Measurements from ENCODE around the gene CRYBA2.

The CRYBA2 gene

DNA sequence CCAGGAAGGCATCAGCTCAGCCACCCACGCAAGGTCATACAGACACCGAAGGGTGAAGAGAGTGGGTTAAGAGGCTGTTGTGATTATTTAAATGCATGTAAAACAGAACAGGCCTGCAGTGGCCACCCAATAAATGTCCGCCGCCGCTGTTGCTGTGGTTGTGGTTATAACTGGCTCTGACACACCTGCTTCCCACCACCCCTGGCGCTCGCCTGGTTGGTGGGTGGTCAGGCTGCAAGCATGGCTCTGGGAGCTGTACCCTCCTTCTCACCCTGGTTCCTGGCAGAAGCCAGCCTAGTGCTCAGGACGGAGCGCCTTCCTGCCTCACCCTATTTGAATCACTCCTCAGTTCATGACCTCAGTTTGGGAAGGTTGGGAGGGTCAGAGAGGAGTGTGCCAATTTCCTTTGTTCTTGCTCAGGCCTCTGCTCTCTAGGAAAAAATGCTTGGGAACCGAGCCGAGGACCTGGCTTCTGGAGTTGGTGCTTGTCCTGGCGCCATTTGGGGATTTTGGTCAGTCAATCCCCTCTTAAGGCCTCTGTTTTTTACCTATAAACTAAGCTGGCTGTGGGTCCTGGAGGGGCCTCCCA lies 5.3 kb upstream of the CRYBA2 start:
- DNase-seq, result no peak

DNA sequence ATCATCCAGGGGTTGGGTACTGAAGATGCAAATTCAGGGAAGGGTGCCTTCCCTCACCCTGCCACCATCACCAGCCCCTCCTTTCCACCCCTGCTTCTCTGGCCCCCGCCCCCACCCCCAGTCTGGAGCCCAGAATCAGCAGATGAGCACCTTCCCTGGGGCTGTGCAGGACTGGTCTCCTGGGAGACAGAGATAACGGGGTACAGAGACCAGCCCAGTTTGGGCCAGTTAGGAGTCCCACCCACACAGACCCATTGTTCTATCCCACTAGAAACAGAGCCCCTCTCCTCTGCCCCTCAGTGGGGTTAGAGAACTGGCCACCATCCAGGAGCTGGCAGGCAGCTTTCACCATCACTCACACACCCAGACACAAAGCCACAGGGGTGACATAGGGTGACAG lies 4.5 kb upstream of the CRYBA2 start:
- DNase-seq, result peak; percentile 88

DNA sequence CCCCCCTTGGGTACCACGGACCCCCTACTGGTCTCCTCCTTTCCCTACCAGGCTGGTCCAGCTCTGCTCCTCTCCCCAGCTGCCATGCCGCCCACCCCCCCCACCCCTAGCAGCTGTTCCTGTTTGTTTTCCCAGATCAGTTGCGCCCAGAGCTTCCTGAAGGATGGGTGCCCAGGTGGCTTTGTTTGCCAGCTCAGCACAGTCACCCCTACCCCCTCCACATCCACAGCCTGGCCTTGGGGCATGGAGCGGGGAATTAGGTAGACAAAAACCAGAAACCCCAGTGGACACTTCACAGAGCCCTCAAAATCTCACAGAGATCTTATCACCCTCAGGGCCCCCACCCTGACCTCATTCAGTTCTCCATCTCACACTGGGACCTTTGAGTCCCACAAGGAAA lies 3.7 kb upstream of the CRYBA2 start:
- DNase-seq, result peak; percentile 88

DNA sequence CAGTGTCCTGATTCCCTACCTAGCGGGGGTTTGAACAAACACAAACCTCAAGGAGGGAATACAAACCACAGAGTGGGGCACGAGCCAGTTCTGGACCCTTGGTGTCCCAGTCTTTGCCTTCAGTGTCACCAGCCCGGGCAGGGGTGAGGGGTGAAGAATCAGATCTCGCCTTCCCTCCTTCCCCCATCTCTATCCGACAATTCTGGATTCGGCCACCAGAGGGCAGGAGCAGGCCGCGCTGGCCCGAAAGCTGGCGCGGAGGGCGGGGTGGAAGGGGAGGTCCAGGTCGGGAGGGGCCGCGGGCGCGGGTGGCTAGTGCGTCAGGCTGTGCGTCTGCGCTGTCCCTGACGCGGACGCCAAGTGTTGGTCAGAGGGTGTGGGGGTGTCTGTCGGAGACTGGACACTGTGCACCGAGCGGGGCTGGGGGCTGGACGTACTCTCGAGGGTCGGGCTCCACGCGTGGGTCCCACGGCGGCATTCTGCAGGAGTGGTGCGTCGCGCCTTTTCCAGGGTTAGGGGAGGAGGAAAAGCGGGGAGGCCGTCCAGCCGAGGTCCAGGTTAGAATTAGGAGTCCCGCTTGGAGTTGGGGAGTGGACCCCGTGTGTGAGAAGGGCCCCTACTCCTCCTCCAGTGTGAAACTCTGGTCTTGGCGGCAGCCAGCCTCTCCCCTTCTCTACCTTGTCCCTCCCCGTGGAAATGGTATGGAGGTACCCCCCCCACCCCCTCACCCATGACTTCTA lies 2.9 kb upstream of the CRYBA2 start:
- DNase-seq, result peak; percentile 85

DNA sequence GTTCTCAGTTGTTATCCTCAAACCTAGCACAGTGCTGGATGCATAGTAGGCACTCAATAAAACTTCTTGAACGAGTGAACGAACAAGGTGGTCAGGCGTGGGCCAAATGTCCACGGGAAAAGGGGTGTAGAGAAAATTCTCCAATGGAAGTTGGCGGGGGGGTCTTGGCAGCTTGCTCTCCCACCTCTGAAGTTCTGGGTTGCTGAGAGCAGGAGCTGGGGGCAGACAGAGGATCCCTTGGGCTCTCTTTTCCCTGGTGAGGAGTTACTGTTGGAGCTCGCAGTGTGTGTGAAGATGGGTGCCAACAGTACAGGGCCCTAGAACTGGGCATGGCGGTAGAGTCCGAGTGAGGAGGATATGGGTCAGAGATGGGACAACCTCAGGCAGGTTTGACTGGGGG lies 2.3 kb upstream of the CRYBA2 start:
- no peak for DNase-seq

DNA sequence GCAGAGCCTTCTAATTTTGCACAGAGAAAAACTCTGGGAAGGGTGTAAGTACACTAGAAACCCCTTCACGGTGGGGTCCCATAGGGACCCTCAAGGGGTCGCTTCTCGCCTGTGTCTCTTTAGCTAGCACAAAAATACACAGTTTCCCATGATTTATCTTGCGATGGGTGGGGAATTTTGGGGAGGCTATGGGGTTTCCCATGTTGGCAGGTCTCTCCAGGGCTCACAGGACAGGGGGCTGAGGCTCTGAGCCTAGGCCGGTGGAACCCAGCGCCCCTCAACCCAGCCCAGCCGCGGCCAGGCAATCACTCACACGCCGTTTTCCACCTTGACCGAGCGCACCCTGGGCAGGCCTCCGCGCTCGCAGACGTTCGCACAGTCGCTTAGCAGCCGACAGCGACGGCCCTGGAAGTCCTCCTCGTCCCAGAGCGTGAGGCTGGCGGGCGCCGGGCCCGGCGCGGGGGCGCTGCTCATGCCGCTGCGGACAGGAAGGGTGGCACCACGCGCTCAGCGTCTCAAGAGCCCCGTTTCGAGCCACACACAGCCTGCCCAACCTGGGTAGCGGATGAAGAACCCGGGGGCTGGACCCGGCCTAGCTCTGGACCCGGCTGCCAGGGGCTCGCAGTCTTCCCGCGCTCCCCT lies 398 bp downstream of the CRYBA2 start:
- DNase-seq, result no peak

DNA sequence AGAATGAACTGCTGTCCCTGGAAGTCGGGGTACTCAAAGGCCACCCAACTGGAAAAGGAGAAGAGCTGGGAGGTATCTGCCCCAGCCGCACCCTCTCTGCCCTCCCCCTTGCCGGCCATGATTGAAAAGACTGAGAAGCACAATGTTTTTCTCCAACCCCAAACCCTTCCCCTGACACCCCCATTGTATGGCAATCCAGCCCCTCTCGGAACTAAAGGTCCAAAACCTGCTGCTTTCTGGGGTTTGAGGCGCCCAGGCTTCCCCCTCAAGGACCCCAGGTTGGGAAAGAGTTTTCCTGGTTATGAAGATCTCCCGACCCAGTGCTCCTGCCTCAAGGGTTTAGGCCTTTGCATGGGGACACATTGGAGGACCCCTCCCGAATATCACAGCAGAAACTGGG lies 1.0 kb downstream of the CRYBA2 start:
- no peak for DNase-seq

DNA sequence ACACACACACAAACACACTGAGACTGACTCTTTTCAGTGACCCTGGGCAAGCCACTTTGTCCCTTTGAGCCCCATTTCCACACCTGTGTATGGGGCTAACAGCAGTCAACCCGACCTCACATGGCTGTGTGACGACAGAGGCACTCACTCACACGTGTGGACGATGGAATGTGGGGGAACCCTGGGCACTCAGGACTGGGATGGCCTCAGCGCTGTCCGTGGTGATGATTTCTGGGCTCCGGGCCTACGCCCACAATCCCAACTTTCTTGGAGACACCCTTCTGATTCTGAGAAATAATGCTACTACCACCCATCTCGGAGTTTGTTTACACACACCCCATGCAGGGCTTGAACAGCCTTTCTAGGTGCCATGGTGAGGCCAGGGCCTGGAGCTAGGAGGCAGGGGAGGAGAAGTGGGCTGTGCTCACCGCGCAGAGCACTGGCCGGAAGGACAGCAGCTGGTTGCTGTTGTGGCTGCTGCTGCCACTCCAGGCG lies 1.5 kb downstream of the CRYBA2 start:
- DNase-seq, result no peak

DNA sequence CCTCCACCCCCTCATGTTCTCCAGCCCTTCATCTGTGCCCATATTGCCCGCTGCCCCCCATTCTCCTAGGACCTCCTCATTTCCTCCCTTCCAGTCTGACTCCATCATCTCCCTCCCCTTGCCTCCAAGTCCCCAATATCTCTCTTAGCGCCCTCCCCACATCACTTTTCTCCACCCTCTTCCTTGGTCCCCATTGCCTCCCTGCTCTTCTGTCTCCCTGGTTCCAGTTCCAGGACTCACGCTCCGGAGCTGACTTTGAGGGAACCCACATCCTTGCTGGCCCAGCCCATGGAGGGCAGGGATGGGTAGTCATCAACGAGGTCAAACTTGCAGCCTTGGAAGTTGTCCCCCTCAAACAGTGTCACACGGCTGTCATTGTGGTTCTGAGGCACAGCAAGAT lies 2.6 kb downstream of the CRYBA2 start:
- DNase-seq, result no peak

DNA sequence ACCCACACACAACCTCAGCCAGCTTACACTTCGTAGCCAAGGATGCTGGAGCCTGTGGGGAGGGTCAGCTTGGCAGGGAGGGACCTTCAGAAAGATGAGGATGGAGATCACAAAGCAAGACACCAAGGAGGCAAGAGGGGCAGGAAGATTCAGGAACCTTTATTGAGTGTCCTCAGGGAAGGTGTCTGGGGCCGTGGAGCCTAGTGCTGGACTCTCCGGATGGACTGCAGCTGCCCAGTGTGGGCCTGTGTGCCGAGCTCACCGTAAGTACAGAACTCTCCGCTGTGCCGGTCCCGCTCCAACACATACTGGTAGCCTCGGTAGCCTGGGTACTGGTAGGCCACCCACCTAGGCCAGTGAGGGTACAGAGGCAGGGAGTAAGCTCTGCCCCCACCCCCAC lies 3.2 kb downstream of the CRYBA2 start:
- no peak for DNase-seq

DNA sequence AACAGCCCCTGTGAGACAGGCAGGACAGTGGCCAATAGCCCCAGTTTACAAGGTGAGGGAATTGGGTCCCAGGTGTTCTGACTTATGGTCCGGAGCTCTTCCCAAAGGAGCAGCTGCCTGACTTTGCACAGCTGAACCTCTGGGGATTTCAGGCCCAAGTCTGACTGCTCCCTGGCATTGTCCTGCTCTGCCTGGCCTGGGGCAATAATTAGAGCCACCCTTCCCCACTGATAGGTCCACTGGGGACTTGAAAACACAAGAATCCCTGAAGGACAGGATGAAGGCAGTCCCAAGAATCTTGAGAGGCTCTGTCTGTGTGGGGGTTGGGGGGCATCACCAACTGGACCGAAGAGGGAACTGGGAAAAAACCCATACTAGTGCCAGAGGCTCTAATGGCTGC lies 4.6 kb downstream of the CRYBA2 start:
- DNase-seq, result no peak

DNA sequence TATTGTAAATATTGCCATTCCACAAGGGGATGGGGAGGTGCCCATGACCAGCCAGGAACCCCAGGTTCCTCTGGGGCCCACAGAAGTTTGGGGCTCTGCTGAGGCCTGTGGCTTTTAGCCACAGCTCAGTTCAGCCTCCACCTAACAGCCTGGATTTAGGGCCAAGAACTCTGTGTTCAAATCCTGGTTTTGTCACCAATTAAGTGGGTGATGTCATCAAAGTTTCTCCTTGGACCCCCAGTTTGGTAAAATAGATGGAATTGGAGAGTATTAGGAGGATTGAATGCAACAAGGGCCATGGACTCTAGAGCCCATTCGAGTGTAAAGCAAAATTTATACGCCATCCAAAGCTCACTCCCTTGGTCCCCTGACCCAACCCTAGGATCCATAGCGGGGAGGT lies 5.1 kb downstream of the CRYBA2 start:
- no peak for DNase-seq

DNA sequence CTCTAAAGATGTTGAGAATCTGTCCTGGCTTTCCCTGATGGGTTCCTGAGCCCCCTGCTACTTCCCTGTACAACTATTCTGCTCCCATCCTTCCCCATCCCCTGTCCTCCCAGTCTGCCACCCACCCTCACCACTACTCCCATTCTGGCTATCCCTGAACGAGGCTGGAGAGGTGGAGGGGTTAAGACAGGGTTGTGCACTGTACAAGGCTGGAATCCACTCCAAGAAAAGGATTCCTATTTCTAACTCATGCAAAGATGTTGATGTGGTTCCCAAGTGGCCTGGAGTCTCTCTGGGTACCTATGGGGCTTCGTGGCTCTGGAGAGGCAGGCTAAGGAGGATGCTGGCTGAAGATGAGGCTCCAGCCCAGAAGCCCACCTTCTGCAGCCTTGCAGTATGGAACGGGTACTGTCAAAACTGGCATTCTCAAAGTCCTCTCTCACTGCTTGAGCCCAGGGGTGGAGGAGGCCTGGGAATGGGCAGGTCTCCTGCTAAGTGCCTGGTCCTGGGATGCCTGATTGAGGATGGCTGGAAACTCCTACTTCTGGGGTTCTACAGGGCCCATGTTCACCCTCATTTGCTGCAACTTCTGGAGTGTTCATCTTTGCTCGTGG lies 7.0 kb downstream of the CRYBA2 start:
- no peak for DNase-seq

DNA sequence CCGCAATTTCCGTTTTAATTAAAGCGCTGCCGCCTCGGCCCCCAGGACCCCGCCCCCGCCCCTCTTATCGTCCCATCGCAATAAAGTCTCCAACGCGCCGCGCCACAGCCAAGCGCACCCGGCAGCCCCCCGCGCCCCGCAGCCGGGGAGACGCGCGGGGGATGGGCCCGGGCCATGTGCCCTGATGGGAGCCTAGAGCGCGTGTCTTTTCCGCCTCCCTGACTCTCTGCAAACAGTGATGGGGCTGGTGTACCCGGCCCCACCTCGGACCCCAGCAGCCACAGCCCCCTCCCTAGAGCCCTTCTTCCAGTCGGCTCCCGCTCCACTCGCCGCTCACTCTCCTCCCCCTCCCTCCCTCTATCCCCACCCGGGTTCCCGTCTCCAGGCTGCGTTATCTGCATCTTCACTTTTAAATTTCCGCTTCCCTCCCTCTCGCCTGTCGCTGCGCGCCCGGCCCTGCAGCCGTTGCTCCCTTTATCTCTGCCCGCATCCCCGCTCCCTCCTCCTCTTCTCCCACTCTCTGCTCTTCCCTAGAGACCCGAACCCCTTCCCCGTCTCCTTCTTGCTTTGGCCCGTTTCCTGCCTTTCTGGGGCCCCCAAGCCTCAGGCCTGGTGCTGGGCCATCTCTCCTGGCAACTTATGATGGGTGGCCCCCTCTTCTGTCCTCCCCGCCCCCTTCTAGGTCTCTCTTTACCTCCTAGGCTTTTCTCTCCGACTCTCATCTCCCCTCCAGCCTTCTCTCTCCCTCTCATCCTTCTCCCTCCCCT lies 7.7 kb downstream of the CRYBA2 start:
- DNase-seq, result no peak

DNA sequence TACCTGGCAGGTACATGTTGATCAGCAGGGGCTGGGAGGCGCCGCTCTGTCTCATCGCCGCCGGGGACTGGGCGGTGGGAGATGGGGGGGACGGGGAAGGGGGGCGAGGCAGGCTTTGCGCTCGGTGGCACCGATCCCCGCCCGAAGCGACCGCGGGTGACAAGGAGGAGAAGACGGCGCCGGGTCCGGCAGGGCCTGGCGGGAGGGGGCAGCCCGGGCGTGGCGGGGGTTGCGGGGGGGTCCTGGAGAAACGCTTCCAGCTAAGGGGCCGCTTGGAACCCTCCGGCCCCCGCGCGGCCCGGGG lies 8.2 kb downstream of the CRYBA2 start, which contains the start of gene FEV:
Gene FEV (minus strand): TSS at position 164 of the 304 bp plus-strand sequence. CDS start 109 bp downstream, at position 55.
- DNase-seq, result no peak

DNA sequence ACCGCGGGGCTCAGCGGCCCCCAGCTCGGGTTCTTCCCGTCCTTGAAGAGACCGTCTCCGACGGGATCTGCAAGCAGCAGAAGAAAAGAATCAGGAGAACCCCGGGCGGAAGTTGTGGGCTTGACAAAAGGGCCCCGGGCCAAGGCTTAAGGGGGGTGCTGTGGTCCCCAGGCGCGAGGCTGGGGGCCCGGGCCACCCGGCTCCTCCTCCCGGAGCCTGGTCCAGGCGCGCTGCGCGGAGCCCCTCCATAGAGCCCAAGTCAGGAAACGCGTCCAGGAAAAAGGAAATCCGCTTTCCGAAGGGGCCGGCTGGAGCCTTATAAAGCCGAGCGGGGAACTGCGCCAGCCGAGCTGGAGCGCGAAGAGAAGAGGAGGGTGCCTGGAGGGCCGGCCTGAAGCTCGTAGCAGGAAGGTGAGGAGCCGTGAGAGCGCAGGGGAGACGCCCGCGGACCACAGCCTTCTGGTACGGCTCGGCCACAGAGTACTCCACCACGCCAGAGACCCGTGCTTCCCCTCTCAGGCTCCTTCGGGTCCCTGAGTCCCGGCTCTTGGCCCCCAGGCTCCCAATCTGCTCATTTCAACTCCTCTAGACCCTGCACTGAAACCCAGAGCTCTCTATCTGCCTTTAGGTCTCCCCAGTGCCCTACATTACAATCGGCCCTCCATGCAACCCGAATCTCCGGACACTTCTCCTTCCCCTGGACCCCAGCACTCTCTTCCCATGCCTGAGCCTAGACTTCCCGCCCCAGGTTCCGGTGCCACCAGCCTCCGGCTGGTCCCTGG lies 8.8 kb downstream of the CRYBA2 start:
- DNase-seq, result no peak

DNA sequence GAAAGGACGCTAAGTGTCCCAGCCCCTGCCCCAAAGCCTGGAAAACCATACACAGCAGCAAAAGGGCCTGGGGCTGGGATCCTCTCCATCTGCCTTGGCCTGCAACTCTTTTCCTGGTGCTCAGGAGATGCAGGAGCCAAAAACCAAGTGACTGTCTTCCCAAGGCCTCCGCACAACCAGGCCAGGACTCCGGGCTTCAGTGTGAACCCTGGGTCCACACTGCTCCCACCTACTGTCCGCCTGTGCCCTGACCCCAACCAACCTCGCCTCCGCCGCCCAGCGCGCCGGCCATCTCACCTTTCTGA lies 9.3 kb downstream of the CRYBA2 start:
- no peak for DNase-seq

DNA sequence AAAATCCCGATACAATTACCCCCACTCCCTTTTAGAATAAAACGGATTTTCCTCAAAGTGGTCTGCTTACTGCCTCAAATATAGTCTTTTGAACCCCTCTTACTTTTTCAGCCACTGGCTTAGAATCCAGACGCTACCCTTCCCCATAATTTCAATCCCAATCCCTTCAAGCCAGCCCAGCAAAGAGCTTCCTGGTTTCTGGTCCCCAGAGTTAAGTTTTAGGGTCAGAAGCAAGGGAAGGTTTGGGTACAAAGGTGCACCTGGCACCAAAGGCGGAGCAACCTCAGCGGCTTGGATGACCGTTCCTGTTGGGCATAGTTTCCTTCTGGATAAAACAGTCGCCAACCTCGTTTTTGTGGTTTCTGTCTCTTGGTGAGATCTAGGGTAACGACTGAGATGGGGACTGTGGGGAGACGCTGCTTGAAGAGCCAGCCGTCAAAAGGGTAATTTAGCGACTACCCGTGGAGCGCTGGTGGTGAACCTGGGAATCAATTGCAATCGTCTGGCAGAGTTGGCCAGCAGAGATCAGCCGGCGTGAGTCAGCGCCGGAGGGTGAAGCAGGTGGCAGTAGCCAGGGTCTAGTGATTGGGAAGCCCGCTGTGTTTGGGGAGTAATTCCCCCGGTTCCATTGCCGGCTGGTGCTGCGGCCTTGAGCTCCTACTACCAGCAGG lies 9.8 kb downstream of the CRYBA2 start:
- DNase-seq, result no peak

DNA sequence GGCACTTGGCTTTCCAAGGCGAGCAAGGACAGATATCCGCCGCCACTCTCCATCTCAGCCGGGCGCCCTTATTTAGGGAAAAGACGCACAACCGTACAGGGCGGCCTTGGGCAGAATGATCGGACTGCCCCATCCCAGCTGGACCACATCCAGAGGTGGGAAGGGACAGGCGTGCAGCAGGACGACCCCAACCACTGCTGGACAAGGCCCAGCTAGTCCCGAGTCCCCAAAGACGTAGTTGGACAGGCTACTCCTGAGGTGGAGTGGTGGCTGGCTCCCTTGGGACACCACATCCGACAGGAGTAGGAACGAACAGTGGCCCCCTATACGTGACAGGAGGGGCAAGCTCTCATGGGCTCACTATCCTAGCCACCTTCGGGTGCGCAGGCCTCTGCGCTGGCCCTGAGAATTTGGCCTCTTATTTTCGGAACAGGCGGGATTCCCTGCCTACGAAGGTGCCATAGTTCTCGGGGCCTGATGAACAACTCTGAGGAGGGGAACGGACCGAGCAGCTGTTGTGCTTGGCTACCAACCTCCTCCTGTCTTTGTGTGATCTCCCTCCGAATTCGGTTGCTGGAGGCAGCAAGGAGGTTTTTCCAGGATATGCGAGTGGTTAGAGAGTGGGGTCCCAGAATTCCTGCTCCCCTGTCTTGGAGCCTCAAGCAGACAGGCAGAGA lies 10.5 kb downstream of the CRYBA2 start:
- DNase-seq, result no peak

DNA sequence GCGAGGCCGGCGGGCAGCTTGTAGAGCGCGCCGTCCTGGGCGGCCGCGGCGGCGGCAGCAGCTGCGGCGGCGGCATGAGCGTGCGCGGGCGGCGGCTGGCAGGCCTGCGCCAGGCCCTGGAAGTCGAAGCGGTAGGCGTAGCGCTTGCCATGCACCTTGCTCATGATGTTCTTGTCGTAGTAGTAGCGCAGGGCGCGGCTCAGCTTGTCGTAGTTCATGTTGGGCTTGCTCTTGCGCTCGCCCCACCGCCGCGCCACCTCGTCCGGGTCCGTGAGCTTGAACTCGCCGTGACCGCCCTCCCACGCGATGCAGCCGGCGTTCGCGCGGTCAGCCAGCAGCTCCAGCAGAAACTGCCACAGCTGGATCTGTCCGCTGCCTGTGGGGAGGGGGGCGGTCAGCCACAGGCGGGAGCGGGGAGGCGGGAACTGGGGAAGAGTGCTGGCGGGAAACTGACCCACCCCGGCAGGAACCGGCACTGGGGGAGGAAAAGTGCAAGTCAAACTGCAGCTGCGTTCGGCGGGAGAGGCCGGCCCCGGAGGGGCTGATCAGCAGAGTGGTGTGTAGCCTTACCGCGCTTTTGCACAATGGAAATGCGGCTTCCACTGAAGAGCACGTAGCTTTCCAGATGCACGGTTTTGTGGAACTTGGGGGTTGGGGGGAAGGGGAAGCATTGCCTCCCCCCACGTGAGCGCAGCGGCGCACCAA lies 11.2 kb downstream of the CRYBA2 start:
- DNase-seq, result no peak

DNA sequence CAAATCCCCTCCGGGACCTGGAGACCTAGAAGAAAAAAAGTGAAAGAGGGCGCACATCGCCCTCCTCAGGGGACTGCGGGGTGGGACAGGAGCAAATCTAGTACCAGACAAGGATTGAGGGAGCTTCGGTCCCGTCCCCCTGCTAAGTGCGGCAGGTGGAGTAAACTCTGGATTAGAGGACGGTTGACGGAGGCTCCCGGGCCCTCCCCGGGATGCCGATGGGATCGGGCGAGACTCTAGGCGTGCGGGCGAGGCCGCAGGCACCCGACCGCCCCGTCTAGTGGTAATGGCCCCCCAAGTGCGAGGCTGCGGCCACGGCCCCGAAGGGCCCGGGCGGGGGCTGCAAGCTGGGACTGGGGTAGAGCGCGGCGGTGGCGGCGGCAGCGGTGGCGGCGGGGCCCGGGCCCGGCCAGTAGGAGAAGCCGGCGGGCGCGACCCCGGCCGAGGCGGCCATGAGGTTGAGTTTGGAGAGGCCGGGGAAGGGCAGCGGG lies 11.8 kb downstream of the CRYBA2 start:
- DNase-seq, result peak; percentile 67
